ENCODE measurements around the gene CIRBP.

CIRBP gene

DNA sequence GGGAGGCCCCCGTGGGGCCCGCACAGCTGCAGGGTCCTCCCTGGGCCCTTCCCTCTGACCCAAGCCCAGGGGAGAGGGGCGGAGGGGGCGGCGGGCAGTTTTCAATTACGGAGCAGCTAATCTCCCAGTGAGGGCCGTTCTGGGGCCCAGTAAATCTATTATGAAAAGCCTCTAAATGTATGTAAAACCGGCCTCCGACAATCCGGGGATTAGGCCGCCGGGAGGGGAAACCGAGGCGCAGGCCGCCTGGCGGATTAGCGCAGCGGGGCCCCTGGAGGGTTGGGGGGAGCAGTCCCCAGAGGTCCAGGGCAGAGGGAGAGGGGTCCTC is 41.7 kb downstream of the CIRBP start:
- DNase-seq (ENCODE audit: low read depth), result no peak
- H3K4me3 ChIP-seq (ENCODE audit: low read depth, low read length), result no peak overlapping the region
- TF ChIP-seq, protein P1, sequence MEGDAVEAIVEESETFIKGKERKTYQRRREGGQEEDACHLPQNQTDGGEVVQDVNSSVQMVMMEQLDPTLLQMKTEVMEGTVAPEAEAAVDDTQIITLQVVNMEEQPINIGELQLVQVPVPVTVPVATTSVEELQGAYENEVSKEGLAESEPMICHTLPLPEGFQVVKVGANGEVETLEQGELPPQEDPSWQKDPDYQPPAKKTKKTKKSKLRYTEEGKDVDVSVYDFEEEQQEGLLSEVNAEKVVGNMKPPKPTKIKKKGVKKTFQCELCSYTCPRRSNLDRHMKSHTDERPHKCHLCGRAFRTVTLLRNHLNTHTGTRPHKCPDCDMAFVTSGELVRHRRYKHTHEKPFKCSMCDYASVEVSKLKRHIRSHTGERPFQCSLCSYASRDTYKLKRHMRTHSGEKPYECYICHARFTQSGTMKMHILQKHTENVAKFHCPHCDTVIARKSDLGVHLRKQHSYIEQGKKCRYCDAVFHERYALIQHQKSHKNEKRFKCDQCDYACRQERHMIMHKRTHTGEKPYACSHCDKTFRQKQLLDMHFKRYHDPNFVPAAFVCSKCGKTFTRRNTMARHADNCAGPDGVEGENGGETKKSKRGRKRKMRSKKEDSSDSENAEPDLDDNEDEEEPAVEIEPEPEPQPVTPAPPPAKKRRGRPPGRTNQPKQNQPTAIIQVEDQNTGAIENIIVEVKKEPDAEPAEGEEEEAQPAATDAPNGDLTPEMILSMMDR (IDR thresholded peaks at IDR 0.05; ENCODE audit: low read depth, low read length, missing control alignments), result no peak

DNA sequence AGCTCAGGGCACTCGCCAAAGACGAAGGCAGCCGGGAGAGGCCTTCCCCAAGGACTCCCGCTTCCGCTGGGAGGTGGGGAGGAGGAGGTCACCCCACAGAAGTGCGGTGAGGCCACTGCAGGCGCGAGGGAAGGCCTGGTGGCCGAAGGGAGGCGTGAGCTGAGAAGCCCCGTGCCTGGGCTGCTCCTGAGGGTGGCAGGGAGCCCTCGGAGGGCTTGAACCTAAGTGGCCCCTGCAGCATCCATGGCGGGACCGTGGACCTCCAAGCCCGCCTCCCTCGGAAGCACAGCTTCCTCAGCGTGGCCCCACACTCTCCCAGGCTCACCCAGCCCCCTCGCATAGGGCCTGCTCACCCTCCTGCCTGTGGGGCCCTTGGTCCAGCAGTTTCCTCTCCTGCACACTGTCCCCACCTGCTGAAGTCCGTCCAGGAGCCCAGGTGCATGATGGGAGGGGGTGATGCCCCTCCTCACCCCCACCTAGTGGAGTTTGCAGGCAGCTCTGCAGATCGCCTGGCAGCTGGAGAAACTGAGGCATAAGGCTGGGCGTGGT is 42.5 kb downstream of the CIRBP start:
- no peak for DNase-seq (ENCODE audit: low read depth)
- TF ChIP-seq, protein P1 (IDR thresholded peaks at IDR 0.05; ENCODE audit: low read depth, low read length, missing control alignments), result no peak
- H3K4me3 ChIP-seq (ENCODE audit: low read depth, low read length), result no peak overlapping the region

DNA sequence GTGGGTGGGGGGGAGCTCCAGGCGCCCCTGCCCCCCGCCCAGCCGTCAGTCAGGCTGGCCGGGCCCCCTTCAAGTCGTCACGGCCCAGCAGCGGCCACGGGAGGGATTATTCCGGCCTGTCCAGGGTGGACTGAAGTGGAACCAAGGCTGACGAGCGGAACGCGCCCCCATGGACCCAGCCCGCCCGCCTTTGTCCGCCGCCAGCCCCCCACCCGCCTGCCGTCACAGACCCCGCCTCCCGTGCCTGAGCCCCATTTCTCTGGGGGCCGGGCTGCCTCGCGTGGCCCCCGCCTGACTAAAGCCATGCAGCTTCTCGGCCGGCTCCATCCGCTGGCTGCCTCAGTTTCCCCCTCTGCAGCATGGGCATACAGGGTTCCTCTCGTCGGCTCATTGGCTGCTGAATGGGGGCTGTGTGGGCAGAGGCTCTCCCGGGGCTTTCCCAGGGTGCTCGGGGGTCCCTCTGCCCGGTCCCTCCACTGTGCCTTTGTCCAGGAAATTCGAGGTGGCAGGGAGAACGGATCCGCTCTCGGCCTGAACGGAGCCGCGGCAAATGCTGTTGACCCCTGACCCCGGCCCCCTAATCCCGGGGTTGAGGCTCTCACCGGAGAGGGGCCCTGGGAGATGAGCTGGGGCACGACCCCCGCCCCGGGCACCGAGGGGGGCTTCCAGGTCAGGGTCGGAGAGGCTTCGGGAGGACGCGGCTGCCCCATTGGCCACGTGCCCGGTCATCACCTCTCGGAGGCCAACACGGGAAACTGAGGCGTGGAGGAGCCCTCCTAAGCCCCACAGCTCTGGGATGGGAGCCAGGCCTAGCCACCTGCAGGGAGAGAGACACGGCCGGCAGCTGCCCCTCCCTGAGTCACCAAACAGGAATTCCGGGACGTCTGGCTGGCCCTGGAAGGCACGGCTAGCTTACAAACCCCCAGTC is 43.9 kb downstream of the CIRBP start:
- no peak for DNase-seq (ENCODE audit: low read depth)
- no peak overlapping the region for H3K4me3 ChIP-seq (ENCODE audit: low read depth, low read length)
- TF ChIP-seq, protein P1 (IDR thresholded peaks at IDR 0.05; ENCODE audit: low read depth, low read length, missing control alignments), result no peak

DNA sequence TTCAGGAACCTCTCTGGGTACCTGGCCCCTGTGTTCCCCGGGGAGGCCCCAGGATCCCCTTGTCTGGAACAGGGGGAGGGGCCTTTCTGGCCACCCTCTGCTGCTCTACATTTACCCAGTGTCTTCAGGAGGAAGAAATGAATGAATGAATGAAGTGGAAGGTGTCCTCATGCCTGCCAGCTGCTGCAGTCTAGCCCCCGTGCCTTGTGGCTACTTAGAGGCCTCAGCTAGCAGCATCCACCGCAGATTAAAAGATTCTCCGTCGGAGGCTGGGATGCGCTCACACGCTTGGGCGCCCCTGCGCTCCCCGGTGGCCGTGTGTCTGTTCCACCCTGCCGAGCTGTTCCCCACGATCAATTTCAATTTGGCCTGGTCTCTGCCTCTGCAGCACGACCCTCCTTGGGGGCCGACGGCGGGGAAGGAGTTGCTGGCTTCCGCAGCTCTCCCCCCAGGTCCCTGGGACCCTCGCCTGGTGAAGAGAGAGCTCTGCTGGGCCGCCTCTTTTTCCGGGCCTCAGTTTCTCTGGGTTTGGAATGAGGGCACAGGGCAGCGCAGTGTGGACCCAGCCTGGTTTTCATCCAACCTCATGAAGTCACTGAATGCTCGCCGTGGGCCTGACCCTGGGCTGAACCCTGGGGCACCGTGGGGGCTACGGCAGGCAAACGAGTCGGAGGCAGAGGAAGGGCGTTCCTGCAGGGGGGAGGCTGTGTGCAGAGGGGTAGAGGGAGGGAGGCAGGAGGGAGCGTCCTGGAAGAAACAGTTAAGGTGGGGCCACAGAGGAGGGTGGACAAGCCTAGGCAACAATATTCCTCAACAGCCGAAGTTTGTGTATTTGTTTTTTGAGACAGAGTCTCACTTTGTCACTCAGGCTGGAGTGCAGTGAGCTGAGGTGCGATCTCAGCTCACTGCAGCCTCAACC is 44.8 kb downstream of the CIRBP start:
- DNase-seq (ENCODE audit: low read depth), result no peak
- TF ChIP-seq, protein P1 (IDR thresholded peaks at IDR 0.05; ENCODE audit: low read depth, low read length, missing control alignments), result no peak
- no peak overlapping the region for H3K4me3 ChIP-seq (ENCODE audit: low read depth, low read length)

DNA sequence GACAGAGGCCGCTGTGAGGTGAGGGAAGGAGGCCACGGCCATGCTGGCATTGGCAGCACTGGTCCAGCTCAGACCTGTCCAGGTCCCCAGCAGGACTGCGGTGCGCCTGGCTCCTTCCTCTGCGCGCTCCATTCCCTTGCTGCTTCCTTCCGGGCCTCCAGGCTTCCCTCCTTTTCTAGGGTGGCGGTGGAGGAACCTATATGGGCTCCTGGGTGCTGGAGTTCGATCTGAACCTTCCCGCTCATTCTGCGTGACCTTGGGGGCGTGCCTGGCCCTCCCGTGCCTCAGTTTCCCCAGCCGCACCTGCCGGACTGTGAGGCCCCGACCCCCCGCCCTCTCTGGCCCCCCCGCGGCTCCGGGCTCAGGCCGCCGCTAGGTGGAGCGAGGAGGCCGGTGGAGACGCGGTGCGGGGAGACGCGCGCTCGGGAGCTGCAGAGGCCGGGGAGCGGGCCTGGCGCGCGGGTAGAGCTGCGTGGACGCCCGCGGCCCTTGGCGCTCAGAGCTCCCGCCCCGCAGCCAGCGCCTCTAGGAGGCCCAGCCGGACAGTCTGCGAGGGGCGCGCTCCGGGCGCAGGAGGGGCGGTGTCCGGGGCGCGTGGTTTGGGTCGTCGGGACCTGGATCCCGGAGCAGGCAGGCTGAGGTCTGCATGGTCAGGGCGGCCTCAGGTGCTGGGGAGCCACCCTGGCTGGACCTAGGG is 46.5 kb downstream of the CIRBP start:
- H3K4me3 ChIP-seq (ENCODE audit: low read depth, low read length), result no peak overlapping the region

DNA sequence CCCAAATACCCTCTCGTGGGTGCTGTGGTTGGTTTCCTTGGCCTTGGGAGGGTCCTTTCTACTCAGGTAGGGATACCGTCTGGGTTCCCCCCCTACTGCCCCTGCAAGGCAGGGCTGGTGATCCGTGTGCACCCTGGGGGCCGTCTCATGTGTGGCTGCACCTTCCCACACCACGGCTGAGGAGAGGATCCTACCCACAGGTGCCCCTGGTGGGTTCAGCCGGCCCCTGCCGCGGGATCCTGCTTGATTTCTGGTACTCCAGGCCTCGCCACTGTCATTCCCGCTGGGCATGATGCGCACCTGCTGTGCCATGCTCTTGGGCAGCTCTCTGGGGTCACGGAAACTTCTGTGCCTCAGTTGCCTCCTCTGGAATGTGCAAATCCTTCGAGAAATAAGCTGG is 47.3 kb downstream of the CIRBP start:
- no peak overlapping the region for H3K4me3 ChIP-seq (ENCODE audit: low read depth, low read length)
- TF ChIP-seq, protein P1 (IDR thresholded peaks at IDR 0.05; ENCODE audit: low read depth, low read length, missing control alignments), result no peak
- DNase-seq (ENCODE audit: low read depth), result no peak

More for the DNA sequence above, 46.5 kb downstream of the CIRBP start:
- DNase-seq (ENCODE audit: low read depth), result no peak
- TF ChIP-seq, protein P1 (IDR thresholded peaks at IDR 0.05; ENCODE audit: low read depth, low read length, missing control alignments), result peak; percentile 52

Measured in GM12864 (cell line).